ENCODE data around the gene EP400. TPM values are rescaled to one million over a fixed set of nuclear protein-coding genes. Genes with fewer than 3 reads are reported as not detected.
A peak's percentile ranks its signal among the peaks of the same experiment; 100 is the strongest.
"Not testable (repeated sequence)": the region's sequence is repeated elsewhere in the genome, so short reads cannot be mapped to it uniquely, and the experiment has no call there.

EP400 gene
- polyA plus RNA-seq, 12 donors, result 18.0 to 45.3 (median 21.8) TPM; not detected in 1

- no peak for DNase-seq
Observed at GRCh38 chr12:132066749-132067148, 117.0 kb downstream of the EP400 start.

- no peak for DNase-seq
Observed at GRCh38 chr12:132067182-132067581, 117.4 kb downstream of the EP400 start.

- no peak for DNase-seq
Observed at GRCh38 chr12:132068250-132068649, 118.5 kb downstream of the EP400 start.

- DNase-seq, result no peak
Observed at GRCh38 chr12:132069336-132069985, 119.7 kb downstream of the EP400 start.

GRCh38 chr12:132070298-132070697, 120.6 kb downstream of the EP400 start:
- no peak for DNase-seq

GRCh38 chr12:132071040-132071810, 121.5 kb downstream of the EP400 start:
- DNase-seq, result no peak

GRCh38 chr12:132071830-132072384, 122.2 kb downstream of the EP400 start:
- no peak for DNase-seq

GRCh38 chr12:132074216-132074615, 124.5 kb downstream of the EP400 start:
- no peak for DNase-seq

- DNase-seq, result no peak
Observed at GRCh38 chr12:132075026-132075713, 125.4 kb downstream of the EP400 start.

- DNase-seq, result peak; percentile 15
Observed at GRCh38 chr12:132075714-132076553, 126.2 kb downstream of the EP400 start.

GRCh38 chr12:132076711-132077110, 127.0 kb downstream of the EP400 start:
- DNase-seq, result no peak

GRCh38 chr12:132077322-132078100, 127.8 kb downstream of the EP400 start:
- no peak for DNase-seq

GRCh38 chr12:132078190-132078589, 128.4 kb downstream of the EP400 start:
- peak; percentile 74 for DNase-seq

GRCh38 chr12:132079200-132079599, 129.5 kb downstream of the EP400 start:
- peak; percentile 24 for DNase-seq

GRCh38 chr12:132079695-132080094, 130.0 kb downstream of the EP400 start:
- DNase-seq, result peak; percentile 25

- DNase-seq, result not testable (repeated sequence)
Observed at GRCh38 chr12:132080515-132080914, 130.8 kb downstream of the EP400 start.

- DNase-seq, result no peak
Observed at GRCh38 chr12:132081423-132081822, 131.7 kb downstream of the EP400 start.

- DNase-seq, result no peak
Observed at GRCh38 chr12:132083614-132083940, 133.8 kb downstream of the EP400 start.

GRCh38 chr12:132083941-132084620, 134.3 kb downstream of the EP400 start:
- peak; percentile 91 for DNase-seq

- DNase-seq, result peak; percentile 51
Observed at GRCh38 chr12:132084621-132085290, 135.0 kb downstream of the EP400 start.
